Stomach smooth muscle (tissue), 2 donors: Measurements from ENCODE around the gene BDKRB2.

ENCODE experiments used
- H3K27ac ChIP-seq: one replicate; pipeline ENCODE4 v1.7.0; 2013; ENCODE audit warnings: mild to moderate bottlenecking, low read length, inconsistent platforms
- H3K27me3 ChIP-seq, 2 donors: one replicate each; pipeline ENCODE4 v1.7.0; 2013; ENCODE audit warnings: low read length in 2 of 2; ENCODE audit not compliant: insufficient read depth in 2 of 2, control insufficient read depth in 1 of 2
- H3K36me3 ChIP-seq, 2 donors: one replicate each; pipeline ENCODE4 v1.7.0; 2013; ENCODE audit warnings: low read length in 2 of 2; ENCODE audit not compliant: control insufficient read depth in 2 of 2, insufficient read depth in 2 of 2
- H3K4me1 ChIP-seq: one replicate; pipeline ENCODE4 v1.7.0; 2013; ENCODE audit warnings: low read length; ENCODE audit not compliant: control insufficient read depth, insufficient read depth
- H3K4me3 ChIP-seq, 2 donors: one replicate each; pipeline ENCODE4 v1.7.0; 2013; ENCODE audit warnings: low read length in 2 of 2
- H3K9ac ChIP-seq, 2 donors: one replicate each; pipeline ENCODE4 v1.7.0; 2013; ENCODE audit warnings: low read length in 2 of 2, mild to moderate bottlenecking in 1 of 2
- H3K9me3 ChIP-seq, 2 donors: one replicate each; pipeline ENCODE4 v1.7.0; 2013; ENCODE audit warnings: low read length in 2 of 2; ENCODE audit not compliant: control insufficient read depth in 2 of 2
- donor health status: healthy.
- donor health status: Pancreatic carcinoma.

Gene BDKRB2

GRCh38 chr14:96204151-96205058 is at the start of gene BDKRB2:
BDKRB2 (plus strand) TSS chr14:96204839; CDS start chr14:96237108, 32,269 bp downstream.
- H3K27ac ChIP-seq, result peak within 1 kb of the TSS; percentile 37
- no peaks in the 10 kb centered on the region for H3K36me3 ChIP-seq
- peaks cover 27% of the 10 kb centered on the region for H3K4me1 ChIP-seq
- peak within 1 kb of the TSS; percentile 70 to 80 for H3K9ac ChIP-seq
- H3K27me3 ChIP-seq, result no peaks in the 10 kb centered on the region
- H3K4me3 ChIP-seq, result peak within 1 kb of the TSS; percentile 71 to 76
- no peaks in the 10 kb centered on the region for H3K9me3 ChIP-seq

GRCh38 chr14:96154900-96155299 is 49.7 kb upstream of the BDKRB2 start:
- no peak overlapping the region for H3K4me3 ChIP-seq
- no peak overlapping the region for H3K27ac ChIP-seq
- H3K27me3 ChIP-seq, result peaks cover 0 to 2% of the 10 kb centered on the region in 2 donors
- no peaks in the 10 kb centered on the region for H3K36me3 ChIP-seq
- no peaks in the 10 kb centered on the region for H3K9me3 ChIP-seq
- H3K4me1 ChIP-seq, result no peaks in the 10 kb centered on the region
- no peak overlapping the region for H3K9ac ChIP-seq

GRCh38 chr14:96156804-96157760 is 47.6 kb upstream of the BDKRB2 start:
- H3K27me3 ChIP-seq, result no peaks in the 10 kb centered on the region
- H3K9ac ChIP-seq, result no peak overlapping the region
- H3K27ac ChIP-seq, result no peak overlapping the region
- no peak overlapping the region for H3K4me3 ChIP-seq
- H3K4me1 ChIP-seq, result no peaks in the 10 kb centered on the region
- no peaks in the 10 kb centered on the region for H3K36me3 ChIP-seq
- no peaks in the 10 kb centered on the region for H3K9me3 ChIP-seq

GRCh38 chr14:96158735-96159134 is 45.9 kb upstream of the BDKRB2 start:
- H3K9me3 ChIP-seq, result no peaks in the 10 kb centered on the region
- H3K27ac ChIP-seq, result no peak overlapping the region
- H3K4me1 ChIP-seq, result no peaks in the 10 kb centered on the region
- no peak overlapping the region for H3K9ac ChIP-seq
- H3K27me3 ChIP-seq, result no peaks in the 10 kb centered on the region
- H3K36me3 ChIP-seq, result no peaks in the 10 kb centered on the region
- H3K4me3 ChIP-seq, result no peak overlapping the region

- Histone ChIP-seq H3K27me3 (no peaks in the 10 kb centered on the region), H3K36me3 (no peaks in the 10 kb centered on the region), H3K9me3 (no peaks in the 10 kb centered on the region), H3K9ac (no peak overlapping the region), H3K4me3 (no peak overlapping the region), H3K4me1 (no peaks in the 10 kb centered on the region), H3K27ac (no peak overlapping the region)
Measured at GRCh38 chr14:96160076-96160912, 44.3 kb upstream of the BDKRB2 start.

- no peaks in the 10 kb centered on the region for H3K36me3 ChIP-seq
- H3K9ac ChIP-seq, result no peak overlapping the region
- no peaks in the 10 kb centered on the region for H3K27me3 ChIP-seq
- H3K4me1 ChIP-seq, result no peaks in the 10 kb centered on the region
- H3K4me3 ChIP-seq, result no peak overlapping the region
- no peaks in the 10 kb centered on the region for H3K9me3 ChIP-seq
- no peak overlapping the region for H3K27ac ChIP-seq
Measured at GRCh38 chr14:96160913-96161310, 43.7 kb upstream of the BDKRB2 start.

GRCh38 chr14:96161636-96162035 is 43.0 kb upstream of the BDKRB2 start:
- no peak overlapping the region for H3K27ac ChIP-seq
- H3K9me3 ChIP-seq, result no peaks in the 10 kb centered on the region
- no peaks in the 10 kb centered on the region for H3K4me1 ChIP-seq
- H3K36me3 ChIP-seq, result no peaks in the 10 kb centered on the region
- H3K27me3 ChIP-seq, result no peaks in the 10 kb centered on the region
- no peak overlapping the region for H3K4me3 ChIP-seq
- no peak overlapping the region for H3K9ac ChIP-seq

GRCh38 chr14:96162265-96162664 is 42.4 kb upstream of the BDKRB2 start:
- Histone ChIP-seq H3K27me3 (no peaks in the 10 kb centered on the region), H3K9me3 (no peaks in the 10 kb centered on the region), H3K4me3 (no peak overlapping the region), H3K36me3 (no peaks in the 10 kb centered on the region), H3K27ac (no peak overlapping the region), H3K4me1 (no peaks in the 10 kb centered on the region), H3K9ac (no peak overlapping the region)

- H3K27me3 ChIP-seq, result no peaks in the 10 kb centered on the region
- no peaks in the 10 kb centered on the region for H3K4me1 ChIP-seq
- no peaks in the 10 kb centered on the region for H3K36me3 ChIP-seq
- H3K4me3 ChIP-seq, result no peak overlapping the region
- H3K9me3 ChIP-seq, result no peaks in the 10 kb centered on the region
- H3K9ac ChIP-seq, result no peak overlapping the region
- H3K27ac ChIP-seq, result no peak overlapping the region
Measured at GRCh38 chr14:96162741-96163140, 41.9 kb upstream of the BDKRB2 start.

GRCh38 chr14:96164861-96165490 is 39.7 kb upstream of the BDKRB2 start:
- no peak overlapping the region for H3K27ac ChIP-seq
- no peaks in the 10 kb centered on the region for H3K4me1 ChIP-seq
- no peak overlapping the region for H3K9ac ChIP-seq
- no peaks in the 10 kb centered on the region for H3K9me3 ChIP-seq
- H3K36me3 ChIP-seq, result no peaks in the 10 kb centered on the region
- H3K27me3 ChIP-seq, result no peaks in the 10 kb centered on the region
- H3K4me3 ChIP-seq, result no peak overlapping the region
